K562 (cell line): ENCODE measurements around the gene PGBD1. TPM values are rescaled to one million over a fixed set of nuclear protein-coding genes. Genes with fewer than 3 reads are reported as not detected.

Source experiments
- BRD9 ChIP-seq: fragments of 450-650 bp; IDR thresholded peaks from 2 replicates; pipeline ENCODE4 v1.6.1; 2018; ENCODE audit warnings: low read depth; ENCODE audit not compliant: partially characterized antibody
- CBX1 ChIP-seq: sonication (generic); IDR thresholded peaks from 2 replicates; pipeline ENCODE4 v1.6.1; 2016; ENCODE audit warnings: antibody characterized with exemption, low read depth, mild to moderate bottlenecking
- CREM ChIP-seq: IDR thresholded peaks from 2 replicates; pipeline ENCODE4 v1.6.1; 2014; ENCODE audit warnings: antibody characterized with exemption, low read depth
- CTBP1 ChIP-seq: fragments of 450-650 bp; IDR thresholded peaks from 2 replicates; pipeline ENCODE4 v1.6.1; 2016; ENCODE audit warnings: borderline replicate concordance
- DIDO1 ChIP-seq: fragments of 450-650 bp; IDR thresholded peaks from 2 replicates; pipeline ENCODE4 v1.6.1; 2016; ENCODE audit warnings: low read depth, missing biosample characterization, missing genetic modification characterization
- HDAC8 ChIP-seq: fragments of 450-650 bp; IDR thresholded peaks from 2 replicates; pipeline ENCODE4 v1.6.1; 2016; ENCODE audit warnings: mild to moderate bottlenecking, missing genetic modification characterization, moderate library complexity, missing compliant biosample characterization
- HDGF ChIP-seq: fragments of 450-650 bp; IDR thresholded peaks from 2 replicates; pipeline ENCODE4 v1.6.1; 2016
- HMGN3 ChIP-seq: IDR thresholded peaks from 2 replicates; pipeline ENCODE4 v1.6.1; 2011; ENCODE audit warnings: borderline replicate concordance, low read depth, mild to moderate bottlenecking, mixed read lengths, low read length; ENCODE audit not compliant: insufficient read length; ENCODE audit errors: extremely low read depth
- JUND ChIP-seq, 2 experiments: IDR thresholded peaks; 2 replicates in 1 of 2; 3 replicates in 1 of 2; pipeline ENCODE4 v1.6.1; 2011; ENCODE audit warnings: borderline replicate concordance in 2 of 2, low read depth in 2 of 2, low read length in 2 of 2, improper control_type of control experiment in 1 of 2, missing biosample characterization in 1 of 2, missing genetic modification characterization in 1 of 2, missing genetic modification reagents in 1 of 2
- KLF10 ChIP-seq: fragments of 250-450 bp; sonication (Bioruptor Pico); IDR thresholded peaks from 2 replicates; pipeline ENCODE4 v1.6.1; 2021; ENCODE audit warnings: matching md5 sums
- MCM2 ChIP-seq: fragments of 450-650 bp; IDR thresholded peaks from 2 replicates; pipeline ENCODE4 v1.6.1; 2017; ENCODE audit warnings: low read depth, mild to moderate bottlenecking
- MIER1 ChIP-seq: fragments of 450-650 bp; IDR thresholded peaks from 2 replicates; pipeline ENCODE4 v1.6.1; 2016; ENCODE audit warnings: antibody characterized with exemption, mild to moderate bottlenecking, low read depth
- NBN ChIP-seq: fragments of 450-650 bp; IDR thresholded peaks from 2 replicates; pipeline ENCODE4 v1.6.1; 2016; ENCODE audit warnings: low read depth, mild to moderate bottlenecking
- PML ChIP-seq: IDR thresholded peaks from 2 replicates; pipeline ENCODE4 v1.6.1; 2012; ENCODE audit warnings: low read length, inconsistent platforms
- ZNF124 ChIP-seq: sonication (generic); formaldehyde crosslinking; IDR thresholded peaks from 2 replicates; pipeline ENCODE4 v1.8.1; 2022; ENCODE audit warnings: missing genetic modification reagents
- ZNF174 ChIP-seq: fragments of 250-450 bp; sonication (Bioruptor Pico); IDR thresholded peaks from 2 replicates; pipeline ENCODE4 v1.4.0; 2020; ENCODE audit warnings: mild to moderate bottlenecking
- ZNF445 ChIP-seq: fragments of 250-450 bp; sonication (Bioruptor Pico); IDR thresholded peaks from 2 replicates; pipeline ENCODE4 v1.4.0; 2020; ENCODE audit warnings: low read depth, mild to moderate bottlenecking, moderate library complexity
- polyA plus RNA-seq, 8 experiments: library from polyadenylated mRNA; depleted of rRNA in 4 of 8; stranded (reverse) in 5 of 8; unstranded in 3 of 8; fragments of >200 nt; fragmentation: Nextera tagmentation in 2 of 8; fragmentation: Illumina TruSeq in 1 of 8; extraction: Ambion mirVana in 2 of 8; extraction: Trizol in 1 of 8; gene quantifications; 2 replicates each; pipeline versions ENCODE4 v1.2.1 to v1.2.3, GENCODE V29; 2011 to 2014; ENCODE audit warnings: inconsistent platforms in 1 of 8, missing spikeins in 1 of 8
- total RNA-seq, 7 experiments: library from RNA; depleted of rRNA in 6 of 7; stranded (reverse); fragments of >200 nt in 6 of 7; fragmentation: Illumina TruSeq in 2 of 7; extraction: Trizol in 2 of 7; gene quantifications; 2 replicates each; pipeline versions ENCODE4 v1.2.1 to v1.2.3, GENCODE V29; 2011 to 2021; ENCODE audit warnings: low replicate concordance in 1 of 7
- TF ChIP-seq, protein P1 (sequence below): fragments of 250-450 bp; sonication (Bioruptor Pico); IDR thresholded peaks from 2 replicates; pipeline ENCODE4 v1.4.0; 2020
- TF ChIP-seq, protein P2 (sequence below): sonication (generic); formaldehyde crosslinking; IDR thresholded peaks from 2 replicates; pipeline ENCODE4 v1.8.1; 2023; ENCODE audit warnings: mild to moderate bottlenecking, missing genetic modification reagents, moderate library complexity
- TF ChIP-seq, protein P3 (sequence below): fragments of 250-450 bp; sonication (Bioruptor Pico); IDR thresholded peaks from 2 replicates; pipeline ENCODE4 v1.8.0; 2021; ENCODE audit warnings: borderline replicate concordance, mild to moderate bottlenecking, moderate library complexity; ENCODE audit not compliant: poor library complexity, severe bottlenecking
- TF ChIP-seq, protein P4 (sequence below): fragments of 450-650 bp; IDR thresholded peaks from 2 replicates; pipeline ENCODE4 v1.7.0; 2016; ENCODE audit warnings: borderline replicate concordance

Gene PGBD1
- total and polyA plus RNA-seq, 9 of the 15 experiments (the other 6 are each of a cell fraction or from before 2014, with no cell fraction given) = 3.3 to 9.0 (median 7.3) TPM

DNA sequence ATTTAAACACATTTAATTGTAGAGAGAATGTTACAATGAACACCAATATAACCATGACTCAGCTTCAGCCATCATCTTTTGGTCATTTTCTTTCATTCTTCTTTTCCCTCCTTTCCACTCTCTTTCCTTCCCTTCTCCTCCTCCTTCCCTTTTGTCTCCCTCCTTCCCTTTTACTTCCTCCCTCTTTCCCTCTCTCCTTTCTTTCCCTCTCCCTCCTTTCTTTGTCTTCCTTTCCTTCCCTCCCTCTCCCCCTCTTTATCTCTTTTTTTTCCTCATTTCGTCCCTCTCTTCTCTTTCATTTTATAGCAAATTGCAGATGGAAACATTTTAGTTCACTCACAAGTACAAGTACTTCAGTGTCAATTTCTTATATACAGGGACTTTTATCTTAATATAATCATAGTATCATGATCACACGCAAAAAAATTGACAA, 70.1 kb downstream of the PGBD1 start (continued):
- TF ChIP-seq, protein P1, sequence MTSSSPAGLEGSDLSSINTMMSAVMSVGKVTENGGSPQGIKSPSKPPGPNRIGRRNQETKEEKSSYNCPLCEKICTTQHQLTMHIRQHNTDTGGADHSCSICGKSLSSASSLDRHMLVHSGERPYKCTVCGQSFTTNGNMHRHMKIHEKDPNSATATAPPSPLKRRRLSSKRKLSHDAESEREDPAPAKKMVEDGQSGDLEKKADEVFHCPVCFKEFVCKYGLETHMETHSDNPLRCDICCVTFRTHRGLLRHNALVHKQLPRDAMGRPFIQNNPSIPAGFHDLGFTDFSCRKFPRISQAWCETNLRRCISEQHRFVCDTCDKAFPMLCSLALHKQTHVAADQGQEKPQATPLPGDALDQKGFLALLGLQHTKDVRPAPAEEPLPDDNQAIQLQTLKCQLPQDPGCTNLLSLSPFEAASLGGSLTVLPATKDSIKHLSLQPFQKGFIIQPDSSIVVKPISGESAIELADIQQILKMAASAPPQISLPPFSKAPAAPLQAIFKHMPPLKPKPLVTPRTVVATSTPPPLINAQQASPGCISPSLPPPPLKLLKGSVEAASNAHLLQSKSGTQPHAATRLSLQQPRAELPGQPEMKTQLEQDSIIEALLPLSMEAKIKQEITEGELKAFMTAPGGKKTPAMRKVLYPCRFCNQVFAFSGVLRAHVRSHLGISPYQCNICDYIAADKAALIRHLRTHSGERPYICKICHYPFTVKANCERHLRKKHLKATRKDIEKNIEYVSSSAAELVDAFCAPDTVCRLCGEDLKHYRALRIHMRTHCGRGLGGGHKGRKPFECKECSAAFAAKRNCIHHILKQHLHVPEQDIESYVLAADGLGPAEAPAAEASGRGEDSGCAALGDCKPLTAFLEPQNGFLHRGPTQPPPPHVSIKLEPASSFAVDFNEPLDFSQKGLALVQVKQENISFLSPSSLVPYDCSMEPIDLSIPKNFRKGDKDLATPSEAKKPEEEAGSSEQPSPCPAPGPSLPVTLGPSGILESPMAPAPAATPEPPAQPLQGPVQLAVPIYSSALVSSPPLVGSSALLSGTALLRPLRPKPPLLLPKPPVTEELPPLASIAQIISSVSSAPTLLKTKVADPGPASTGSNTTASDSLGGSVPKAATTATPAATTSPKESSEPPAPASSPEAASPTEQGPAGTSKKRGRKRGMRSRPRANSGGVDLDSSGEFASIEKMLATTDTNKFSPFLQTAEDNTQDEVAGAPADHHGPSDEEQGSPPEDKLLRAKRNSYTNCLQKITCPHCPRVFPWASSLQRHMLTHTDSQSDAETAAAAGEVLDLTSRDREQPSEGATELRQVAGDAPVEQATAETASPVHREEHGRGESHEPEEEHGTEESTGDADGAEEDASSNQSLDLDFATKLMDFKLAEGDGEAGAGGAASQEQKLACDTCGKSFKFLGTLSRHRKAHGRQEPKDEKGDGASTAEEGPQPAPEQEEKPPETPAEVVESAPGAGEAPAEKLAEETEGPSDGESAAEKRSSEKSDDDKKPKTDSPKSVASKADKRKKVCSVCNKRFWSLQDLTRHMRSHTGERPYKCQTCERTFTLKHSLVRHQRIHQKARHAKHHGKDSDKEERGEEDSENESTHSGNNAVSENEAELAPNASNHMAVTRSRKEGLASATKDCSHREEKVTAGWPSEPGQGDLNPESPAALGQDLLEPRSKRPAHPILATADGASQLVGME (CRISPR knock-in tag) = no peak
- TF ChIP-seq JUND (IDR thresholded peaks at IDR 0.05; ENCODE audit: borderline replicate concordance, low read depth, low read length) (no peak), JUND (tag; IDR thresholded peaks at IDR 0.05; ENCODE audit: borderline replicate concordance, low read depth, low read length) (no peak), CREM (no peak), DIDO1 (tag) (no peak), ZNF445 (CRISPR knock-in tag) (no peak), PML (no peak), BRD9 (peak; percentile 96), CTBP1 (no peak), ZNF124 (CRISPR knock-in tag) (no peak), NBN (peak; percentile 92), ZNF174 (CRISPR knock-in tag) (no peak), KLF10 (CRISPR knock-in tag) (no peak), HDGF (peak; percentile 97), MIER1 (peak; percentile 75; the same call in 1 of the 2 replicates), CBX1 (no peak), HDAC8 (tag) (no peak), HMGN3 (no peak), MCM2 (no peak)
- TF ChIP-seq, protein P2, sequence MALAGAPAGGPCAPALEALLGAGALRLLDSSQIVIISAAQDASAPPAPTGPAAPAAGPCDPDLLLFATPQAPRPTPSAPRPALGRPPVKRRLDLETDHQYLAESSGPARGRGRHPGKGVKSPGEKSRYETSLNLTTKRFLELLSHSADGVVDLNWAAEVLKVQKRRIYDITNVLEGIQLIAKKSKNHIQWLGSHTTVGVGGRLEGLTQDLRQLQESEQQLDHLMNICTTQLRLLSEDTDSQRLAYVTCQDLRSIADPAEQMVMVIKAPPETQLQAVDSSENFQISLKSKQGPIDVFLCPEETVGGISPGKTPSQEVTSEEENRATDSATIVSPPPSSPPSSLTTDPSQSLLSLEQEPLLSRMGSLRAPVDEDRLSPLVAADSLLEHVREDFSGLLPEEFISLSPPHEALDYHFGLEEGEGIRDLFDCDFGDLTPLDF = no peak
- TF ChIP-seq, protein P3, sequence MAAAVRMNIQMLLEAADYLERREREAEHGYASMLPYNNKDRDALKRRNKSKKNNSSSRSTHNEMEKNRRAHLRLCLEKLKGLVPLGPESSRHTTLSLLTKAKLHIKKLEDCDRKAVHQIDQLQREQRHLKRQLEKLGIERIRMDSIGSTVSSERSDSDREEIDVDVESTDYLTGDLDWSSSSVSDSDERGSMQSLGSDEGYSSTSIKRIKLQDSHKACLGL (CRISPR knock-in tag) = no peak
- TF ChIP-seq, protein P4, sequence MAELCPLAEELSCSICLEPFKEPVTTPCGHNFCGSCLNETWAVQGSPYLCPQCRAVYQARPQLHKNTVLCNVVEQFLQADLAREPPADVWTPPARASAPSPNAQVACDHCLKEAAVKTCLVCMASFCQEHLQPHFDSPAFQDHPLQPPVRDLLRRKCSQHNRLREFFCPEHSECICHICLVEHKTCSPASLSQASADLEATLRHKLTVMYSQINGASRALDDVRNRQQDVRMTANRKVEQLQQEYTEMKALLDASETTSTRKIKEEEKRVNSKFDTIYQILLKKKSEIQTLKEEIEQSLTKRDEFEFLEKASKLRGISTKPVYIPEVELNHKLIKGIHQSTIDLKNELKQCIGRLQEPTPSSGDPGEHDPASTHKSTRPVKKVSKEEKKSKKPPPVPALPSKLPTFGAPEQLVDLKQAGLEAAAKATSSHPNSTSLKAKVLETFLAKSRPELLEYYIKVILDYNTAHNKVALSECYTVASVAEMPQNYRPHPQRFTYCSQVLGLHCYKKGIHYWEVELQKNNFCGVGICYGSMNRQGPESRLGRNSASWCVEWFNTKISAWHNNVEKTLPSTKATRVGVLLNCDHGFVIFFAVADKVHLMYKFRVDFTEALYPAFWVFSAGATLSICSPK = peak; percentile 99
